ENCODE results near the gene NAALADL2. TPM values are rescaled to one million over a fixed set of nuclear protein-coding genes. Genes with fewer than 3 reads are reported as not detected.
"Not testable (repeated sequence)": the region's sequence is repeated elsewhere in the genome, so short reads cannot be mapped to it uniquely, and the experiment has no call there.

The NAALADL2 gene
- total RNA-seq, 1 donor from 2014 or later, result 12.5 TPM

GRCh38 chr3:175606650-175607318 lies 747.6 kb downstream of the NAALADL2 start:
- Histone ChIP-seq H3K4me3 (no peak overlapping the region), H3K27me3 (no peaks in the 10 kb centered on the region), H3K27ac (no peak overlapping the region), H3K4me1 (no peaks in the 10 kb centered on the region), H3K9me3 (no peaks in the 10 kb centered on the region), H3K36me3 (no peaks in the 10 kb centered on the region)
- no peak for TF ChIP-seq POLR2A (IDR thresholded peaks at IDR 0.05)
- TF ChIP-seq POLR2AphosphoS5 (IDR thresholded peaks at IDR 0.05; ENCODE audit: insufficient read depth in 1 of 2, low read depth in 1 of 2), result no peak
- no peak for TF ChIP-seq CTCF (IDR thresholded peaks at IDR 0.05)
- intact Hi-C loops (cut with DNase I), result no loop called here
- no peak for DNase-seq (ENCODE audit: extremely low spot score in 2 of 2)

- no peak for TF ChIP-seq POLR2AphosphoS5 (IDR thresholded peaks at IDR 0.05; ENCODE audit: insufficient read depth in 1 of 2, low read depth in 1 of 2)
- no peak for TF ChIP-seq POLR2A (IDR thresholded peaks at IDR 0.05)
- TF ChIP-seq CTCF (IDR thresholded peaks at IDR 0.05), result no peak
- intact Hi-C loops (cut with DNase I), result no loop called here
- Histone ChIP-seq H3K4me1 (no peaks in the 10 kb centered on the region), H3K4me3 (no peak overlapping the region), H3K9me3 (no peaks in the 10 kb centered on the region), H3K36me3 (no peaks in the 10 kb centered on the region), H3K27me3 (no peaks in the 10 kb centered on the region), H3K27ac (no peak overlapping the region)
- DNase-seq (ENCODE audit: extremely low spot score in 2 of 2), result no peak
Measured at GRCh38 chr3:175608356-175608755, 749.2 kb downstream of the NAALADL2 start.

- no peak for TF ChIP-seq POLR2A (IDR thresholded peaks at IDR 0.05)
- no peak for TF ChIP-seq POLR2AphosphoS5 (IDR thresholded peaks at IDR 0.05; ENCODE audit: insufficient read depth in 1 of 2, low read depth in 1 of 2)
- TF ChIP-seq CTCF (IDR thresholded peaks at IDR 0.05), result no peak
- Histone ChIP-seq H3K9me3 (no peaks in the 10 kb centered on the region), H3K4me1 (no peaks in the 10 kb centered on the region), H3K4me3 (no peak overlapping the region), H3K27ac (no peak overlapping the region), H3K27me3 (no peaks in the 10 kb centered on the region), H3K36me3 (no peaks in the 10 kb centered on the region)
- intact Hi-C loops (cut with DNase I), result no loop called here
- no peak for DNase-seq (ENCODE audit: extremely low spot score in 2 of 2)
Measured at GRCh38 chr3:175608911-175609310, 749.8 kb downstream of the NAALADL2 start.

- Histone ChIP-seq H3K36me3 (no peaks in the 10 kb centered on the region), H3K4me3 (no peak overlapping the region), H3K9me3 (no peaks in the 10 kb centered on the region), H3K4me1 (no peaks in the 10 kb centered on the region), H3K27ac (no peak overlapping the region), H3K27me3 (no peaks in the 10 kb centered on the region)
- intact Hi-C loops (cut with DNase I), result no loop called here
- DNase-seq (ENCODE audit: extremely low spot score in 2 of 2), result no peak
- TF ChIP-seq POLR2A (IDR thresholded peaks at IDR 0.05), result no peak
- no peak for TF ChIP-seq CTCF (IDR thresholded peaks at IDR 0.05)
- no peak for TF ChIP-seq POLR2AphosphoS5 (IDR thresholded peaks at IDR 0.05; ENCODE audit: insufficient read depth in 1 of 2, low read depth in 1 of 2)
Measured at GRCh38 chr3:175612487-175613196, 753.5 kb downstream of the NAALADL2 start.

GRCh38 chr3:175614107-175614506 lies 755.0 kb downstream of the NAALADL2 start:
- DNase-seq (ENCODE audit: extremely low spot score in 2 of 2); intact Hi-C loops (cut with DNase I); H3K9me3 ChIP-seq; H3K27me3 ChIP-seq; H3K27ac ChIP-seq; H3K36me3 ChIP-seq; H3K4me3 ChIP-seq; H3K4me1 ChIP-seq: not testable (repeated sequence)

Measured in vagina (tissue), 2 donors.